Middle frontal gyrus (tissue), 1 donor: ENCODE data around the gene MYCN.

Experiments used
- DNase-seq: peaks from one replicate; pipeline ENCODE4 v3.0.0-alpha.2; 2015; ENCODE audit warnings: low spot score; ENCODE audit errors: extremely low spot score

The MYCN gene

DNA sequence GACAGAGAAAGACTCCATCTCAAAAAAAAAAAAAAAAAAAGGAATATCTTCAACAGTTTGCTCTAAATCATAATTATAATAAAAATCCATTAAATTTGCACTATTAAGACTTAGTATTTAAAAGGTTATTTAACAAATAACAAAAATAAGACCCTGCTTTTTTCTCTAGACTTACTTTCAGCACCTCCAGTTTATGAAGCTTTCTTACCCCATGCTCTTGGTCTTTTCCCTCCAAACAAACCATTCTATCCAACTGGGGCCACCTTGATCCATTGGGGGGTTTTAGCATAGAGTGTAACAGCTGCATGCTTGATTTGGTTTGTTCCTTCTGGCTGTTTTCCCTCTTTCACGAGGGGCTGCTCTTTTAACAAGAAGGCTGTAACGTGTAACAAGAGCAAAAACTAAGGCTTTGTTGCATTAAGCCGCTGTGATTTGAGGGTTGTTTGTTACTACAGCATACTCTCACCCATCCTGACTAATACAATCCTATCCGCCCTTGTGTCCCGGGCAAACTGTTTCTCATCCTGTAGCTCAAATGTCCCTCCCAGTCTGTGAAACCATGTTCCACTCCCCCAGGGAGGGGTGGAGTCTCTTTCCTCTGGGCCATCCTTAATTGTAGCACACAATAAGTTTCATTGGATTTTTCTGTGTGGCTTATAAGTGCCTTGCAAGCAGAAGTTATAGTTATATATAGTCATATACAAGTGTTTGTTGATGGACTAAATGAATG lies 9.6 kb upstream of the MYCN start:
- no peak for DNase-seq

GRCh38 chr2:15931319-15931890 lies 8.9 kb upstream of the MYCN start:
- no peak for DNase-seq

GRCh38 chr2:15931950-15932349 lies 8.4 kb upstream of the MYCN start:
- DNase-seq, result no peak

- no peak for DNase-seq
These were observed 7.8 kb upstream of the MYCN start for GRCh38 chr2:15932394-15933183.

DNA sequence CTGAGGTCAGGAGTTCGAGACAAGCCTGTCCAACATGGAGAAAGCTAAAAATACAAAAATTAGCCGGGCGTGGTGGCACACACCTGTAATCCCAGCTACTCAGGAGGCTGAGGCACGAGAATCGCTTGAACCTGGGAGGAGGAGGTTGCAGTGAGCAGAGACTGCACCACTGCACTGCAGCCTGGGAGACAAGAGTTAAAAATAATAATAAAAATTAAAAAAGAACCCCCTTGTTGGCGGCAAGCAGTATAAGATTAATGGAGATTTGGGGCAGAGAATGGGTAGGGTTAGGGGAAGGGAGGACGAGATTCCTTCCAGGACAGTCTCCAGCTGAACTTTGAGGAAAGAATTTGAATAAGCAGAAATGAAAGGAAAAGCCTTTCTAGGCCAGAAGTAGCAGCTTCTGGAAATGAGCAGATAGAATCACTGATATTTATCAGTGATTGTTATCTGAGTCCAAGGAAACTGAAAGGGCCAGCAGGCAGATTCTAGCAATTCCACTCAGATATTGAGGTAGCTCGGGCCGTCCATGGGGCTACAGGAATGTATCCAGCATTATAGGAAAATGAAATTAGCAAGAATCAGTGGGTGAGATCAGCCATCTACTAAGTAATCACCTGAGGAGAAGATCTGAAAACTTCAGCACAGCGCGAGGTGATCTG lies 7.0 kb upstream of the MYCN start:
- no peak for DNase-seq

GRCh38 chr2:15934291-15934945 lies 5.9 kb upstream of the MYCN start:
- no peak for DNase-seq

GRCh38 chr2:15935189-15935588 lies 5.2 kb upstream of the MYCN start:
- DNase-seq, result no peak

DNA sequence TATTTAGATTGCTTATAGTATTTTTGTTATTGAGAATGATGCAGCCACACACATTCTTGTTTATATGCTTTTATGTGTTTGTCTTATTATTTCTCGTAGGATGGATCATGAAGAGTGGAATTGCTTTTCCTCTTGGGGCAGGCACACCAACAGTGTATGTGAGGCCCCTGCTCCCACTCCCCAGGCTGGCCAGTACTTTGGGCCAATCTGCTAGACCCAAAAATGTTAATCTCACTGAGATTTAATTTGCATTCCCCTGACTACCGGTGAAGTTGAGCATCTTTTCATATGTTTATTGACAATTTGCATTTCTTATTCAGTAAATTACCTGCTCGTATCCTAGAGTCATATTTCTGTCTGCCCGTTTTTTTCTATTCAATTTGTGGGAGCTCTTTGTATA lies 4.7 kb upstream of the MYCN start:
- no peak for DNase-seq

DNA sequence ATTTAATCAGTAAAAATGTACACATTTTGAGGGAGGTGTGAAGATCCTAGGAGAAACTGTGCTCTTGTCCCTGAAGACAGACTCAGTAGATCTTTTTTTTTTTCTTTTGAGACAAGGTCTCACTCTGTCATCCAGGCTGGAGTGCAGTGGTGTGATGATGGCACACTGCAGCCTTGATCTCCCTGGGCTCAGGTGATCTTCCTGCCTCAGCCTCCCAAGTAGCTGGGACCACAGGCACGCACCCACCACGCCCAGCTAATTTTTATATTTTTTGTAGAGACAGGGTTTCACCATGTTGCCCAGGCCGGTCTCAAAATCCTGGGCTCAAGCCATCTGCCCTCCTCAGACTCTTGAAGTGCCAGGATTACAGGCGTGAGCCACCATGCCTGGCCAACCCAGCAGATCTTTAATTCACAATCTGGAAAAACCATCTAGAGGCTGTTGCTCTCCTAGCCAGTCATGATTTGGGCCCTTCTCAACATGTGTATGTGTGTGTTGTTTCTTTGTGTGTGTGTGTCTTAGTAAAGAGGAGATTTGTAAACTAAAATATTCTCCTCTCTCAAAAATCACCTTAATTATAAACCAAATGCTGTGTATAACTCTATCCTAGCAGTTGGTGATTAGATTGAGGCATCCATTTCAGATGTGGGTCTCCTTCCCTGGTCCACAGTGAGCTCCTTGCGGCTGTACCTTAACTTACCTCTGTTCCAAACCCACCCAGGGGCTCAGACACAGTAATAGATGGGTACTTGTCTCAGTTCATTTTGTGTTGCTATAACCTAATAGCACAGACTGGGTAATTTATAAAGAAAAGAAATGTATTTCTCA lies 3.9 kb upstream of the MYCN start:
- no peak for DNase-seq

DNA sequence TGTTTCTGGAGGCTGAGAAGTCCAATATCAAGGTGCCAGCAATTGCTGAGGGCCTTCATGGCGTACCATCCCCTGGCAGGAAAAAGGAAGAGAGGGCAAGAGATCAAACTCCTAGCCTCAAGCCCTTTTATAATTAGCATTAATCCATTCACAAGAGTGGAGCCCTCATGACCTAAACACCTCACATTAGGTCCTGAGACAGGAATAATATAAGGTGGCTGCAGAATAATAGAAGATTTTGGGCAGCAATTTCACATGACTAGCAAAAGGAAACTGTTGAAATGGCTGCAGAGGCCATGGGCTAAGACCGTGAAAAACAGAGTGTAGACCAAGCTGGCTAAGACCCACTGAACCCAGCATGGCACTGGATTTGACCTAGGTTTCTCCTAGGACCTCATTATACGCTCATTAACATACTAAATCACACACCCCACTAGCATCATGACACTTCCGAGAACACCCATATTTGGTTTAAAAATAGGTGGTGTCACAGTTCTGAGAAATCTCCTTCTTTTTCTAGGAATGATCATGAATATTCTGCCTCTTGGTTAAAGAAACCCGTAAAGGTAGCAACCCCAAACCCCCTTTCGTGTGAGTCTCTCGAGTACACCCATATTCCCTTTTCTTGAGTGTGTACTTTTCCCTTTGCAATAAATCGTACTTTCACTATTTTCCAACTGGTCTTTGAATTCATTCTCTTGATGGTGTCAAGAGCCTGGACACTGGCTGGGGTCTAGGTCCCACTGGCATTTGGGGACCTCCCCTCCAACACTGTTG lies 3.1 kb upstream of the MYCN start:
- no peak for DNase-seq

GRCh38 chr2:15937882-15938802 lies 2.2 kb upstream of the MYCN start:
- no peak for DNase-seq

DNA sequence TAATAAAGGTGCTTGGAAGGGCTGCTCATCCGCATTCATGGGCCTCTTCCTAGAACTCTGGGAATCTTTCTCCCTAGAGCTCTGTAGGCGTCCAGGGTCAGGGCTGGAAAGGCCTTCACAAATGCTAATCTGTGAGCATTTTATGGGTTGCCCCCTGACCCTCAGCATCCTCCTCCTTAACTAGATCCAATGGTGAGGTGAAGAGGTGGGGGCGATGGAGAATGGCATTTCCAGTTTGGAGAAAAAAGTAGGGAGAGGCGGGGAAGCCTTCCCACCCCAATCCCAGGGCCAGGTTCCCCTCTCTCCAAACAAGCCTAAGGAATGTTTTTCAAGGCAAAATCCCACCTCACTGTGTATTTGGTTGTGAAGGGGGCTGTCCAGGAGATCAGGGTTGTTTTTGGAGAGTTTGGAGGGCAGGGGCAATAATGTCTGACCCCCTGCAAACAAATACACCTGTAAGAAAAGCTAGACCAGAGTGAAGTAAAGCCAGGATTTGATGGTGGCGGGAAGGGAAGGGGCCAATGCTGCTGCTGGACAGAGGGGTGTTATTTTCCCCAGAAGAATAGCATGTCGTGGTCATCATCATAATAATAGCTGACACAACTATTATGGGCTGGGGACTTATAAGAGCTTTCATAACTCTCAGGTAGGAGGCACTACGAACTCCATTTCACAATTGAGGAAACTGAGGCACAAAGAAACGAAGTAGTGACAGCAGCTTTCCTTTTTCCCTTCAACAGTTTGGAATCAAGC lies 1.4 kb upstream of the MYCN start:
- no peak for DNase-seq

- DNase-seq, result no peak
These were observed 845 bp upstream of the MYCN start for GRCh38 chr2:15939556-15939853.

GRCh38 chr2:15940661-15941480 lies 521 bp downstream of the MYCN start:
- no peak for DNase-seq

GRCh38 chr2:15941481-15941850 lies 1.1 kb downstream of the MYCN start:
- DNase-seq, result no peak

- DNase-seq, result no peak
These were observed 1.7 kb downstream of the MYCN start for GRCh38 chr2:15941871-15942710.
